Liver (tissue), 3 donors: ENCODE measurements around the gene PHF21B.

Experiments
- MAX ChIP-seq: IDR thresholded peaks from 2 replicates; pipeline ENCODE4 v1.6.1; 2016; ENCODE audit warnings: antibody characterized with exemption
- RAD21 ChIP-seq, 2 donors: IDR thresholded peaks; 2 replicates each; pipeline ENCODE4 v1.6.1; 2016; ENCODE audit warnings: antibody characterized with exemption in 2 of 2, mild to moderate bottlenecking in 2 of 2
- RXRA ChIP-seq, 2 donors: IDR thresholded peaks; 2 replicates each; pipeline ENCODE4 v1.6.1; 2017 to 2018; ENCODE audit warnings: antibody characterized with exemption in 2 of 2, mild to moderate bottlenecking in 1 of 2
- TAF1 ChIP-seq: conservative IDR thresholded peaks from 2 replicates; pipeline ENCODE4 v1.6.1; 2016; ENCODE audit warnings: antibody characterized with exemption, mild to moderate bottlenecking
- YY1 ChIP-seq: IDR thresholded peaks from 2 replicates; pipeline ENCODE4 v1.6.1; 2016; ENCODE audit warnings: antibody characterized with exemption, mild to moderate bottlenecking
- ZBTB33 ChIP-seq: IDR thresholded peaks from 2 replicates; pipeline ENCODE4 v1.6.1; 2016; ENCODE audit warnings: antibody characterized with exemption
- TF ChIP-seq, protein P1 (sequence below): fragments of 150-350 bp; IDR thresholded peaks from 2 replicates; pipeline ENCODE4 v1.5.1; 2017; ENCODE audit warnings: improper control_type of control experiment, low read depth, low read length; ENCODE audit not compliant: missing input control
- TF ChIP-seq, protein P2 (sequence below): IDR thresholded peaks from 2 replicates; pipeline ENCODE4 v1.6.1; 2016; ENCODE audit warnings: antibody characterized with exemption
- donor health status: healthy.
- donor health status: healthy.

DNA sequence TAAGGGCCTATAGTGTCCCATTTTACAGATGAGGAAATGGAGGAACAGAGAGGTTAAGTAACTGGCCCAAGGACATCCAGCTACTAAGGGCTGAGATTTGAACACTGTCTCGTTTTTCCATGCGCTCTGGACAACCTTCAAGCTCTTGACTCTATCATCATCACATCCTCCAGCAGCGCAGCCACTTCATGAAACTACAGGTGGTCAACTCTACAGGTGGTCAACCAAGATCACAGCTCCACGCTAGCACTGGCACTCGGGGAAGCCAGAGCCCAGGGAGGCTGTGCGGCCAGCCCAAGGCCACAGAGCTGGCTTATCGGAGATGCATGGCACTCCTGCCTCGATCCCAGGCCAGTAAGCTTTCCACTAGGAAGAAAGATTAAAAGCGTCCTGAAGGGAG is 40.0 kb downstream of the PHF21B start:
- no peak for TF ChIP-seq YY1
- TF ChIP-seq, protein P1, sequence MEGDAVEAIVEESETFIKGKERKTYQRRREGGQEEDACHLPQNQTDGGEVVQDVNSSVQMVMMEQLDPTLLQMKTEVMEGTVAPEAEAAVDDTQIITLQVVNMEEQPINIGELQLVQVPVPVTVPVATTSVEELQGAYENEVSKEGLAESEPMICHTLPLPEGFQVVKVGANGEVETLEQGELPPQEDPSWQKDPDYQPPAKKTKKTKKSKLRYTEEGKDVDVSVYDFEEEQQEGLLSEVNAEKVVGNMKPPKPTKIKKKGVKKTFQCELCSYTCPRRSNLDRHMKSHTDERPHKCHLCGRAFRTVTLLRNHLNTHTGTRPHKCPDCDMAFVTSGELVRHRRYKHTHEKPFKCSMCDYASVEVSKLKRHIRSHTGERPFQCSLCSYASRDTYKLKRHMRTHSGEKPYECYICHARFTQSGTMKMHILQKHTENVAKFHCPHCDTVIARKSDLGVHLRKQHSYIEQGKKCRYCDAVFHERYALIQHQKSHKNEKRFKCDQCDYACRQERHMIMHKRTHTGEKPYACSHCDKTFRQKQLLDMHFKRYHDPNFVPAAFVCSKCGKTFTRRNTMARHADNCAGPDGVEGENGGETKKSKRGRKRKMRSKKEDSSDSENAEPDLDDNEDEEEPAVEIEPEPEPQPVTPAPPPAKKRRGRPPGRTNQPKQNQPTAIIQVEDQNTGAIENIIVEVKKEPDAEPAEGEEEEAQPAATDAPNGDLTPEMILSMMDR = no peak
- TF ChIP-seq, protein P2, sequence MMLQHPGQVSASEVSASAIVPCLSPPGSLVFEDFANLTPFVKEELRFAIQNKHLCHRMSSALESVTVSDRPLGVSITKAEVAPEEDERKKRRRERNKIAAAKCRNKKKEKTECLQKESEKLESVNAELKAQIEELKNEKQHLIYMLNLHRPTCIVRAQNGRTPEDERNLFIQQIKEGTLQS = no peak
- no peak for TF ChIP-seq TAF1
- no peak for TF ChIP-seq ZBTB33
- no peak for TF ChIP-seq RAD21 (IDR thresholded peaks at IDR 0.05)
- no peak for TF ChIP-seq RXRA (IDR thresholded peaks at IDR 0.05)
- no peak for TF ChIP-seq MAX
